HUES64 (cell line): ENCODE results near the gene ASXL2.
"Not testable (repeated sequence)": the region's sequence is repeated elsewhere in the genome, so short reads cannot be mapped to it uniquely, and the experiment has no call there.

ENCODE experiments used
- H3K27ac ChIP-seq: 2 replicates; pipeline ENCODE4 v1.7.0; 2013; ENCODE audit warnings: low read depth, low read length, inconsistent platforms
- H3K27me3 ChIP-seq: 2 replicates; pipeline ENCODE4 v1.6.1; 2013; ENCODE audit warnings: mild to moderate bottlenecking, low read length; ENCODE audit not compliant: insufficient read depth
- H3K36me3 ChIP-seq: 2 replicates; pipeline ENCODE4 v1.6.1; 2013; ENCODE audit warnings: mild to moderate bottlenecking, low read length; ENCODE audit not compliant: insufficient read depth
- H3K4me1 ChIP-seq: 2 replicates; pipeline ENCODE4 v1.6.1; 2013; ENCODE audit warnings: mild to moderate bottlenecking, low read length, moderate library complexity; ENCODE audit not compliant: insufficient read depth
- H3K4me3 ChIP-seq: 2 replicates; pipeline ENCODE4 v1.5.1; 2013; ENCODE audit warnings: mild to moderate bottlenecking, low read length, moderate library complexity
- H3K9ac ChIP-seq: 2 replicates; pipeline ENCODE4 v1.6.1; 2013; ENCODE audit warnings: mild to moderate bottlenecking, low read depth, low read length
- H3K9me3 ChIP-seq: 2 replicates; pipeline ENCODE4 v1.6.1; 2013; ENCODE audit warnings: low read depth, low read length; ENCODE audit not compliant: insufficient read depth
- WGBS: fragments of 150-250, 120-280 bp; methylation state at CpG from one replicate; pipeline ENCODE4 v1.1.7; 2013; ENCODE audit warnings: missing lambda C conversion rate; 5-methylcytosine and 5-hydroxymethylcytosine counted together

Gene ASXL2

DNA sequence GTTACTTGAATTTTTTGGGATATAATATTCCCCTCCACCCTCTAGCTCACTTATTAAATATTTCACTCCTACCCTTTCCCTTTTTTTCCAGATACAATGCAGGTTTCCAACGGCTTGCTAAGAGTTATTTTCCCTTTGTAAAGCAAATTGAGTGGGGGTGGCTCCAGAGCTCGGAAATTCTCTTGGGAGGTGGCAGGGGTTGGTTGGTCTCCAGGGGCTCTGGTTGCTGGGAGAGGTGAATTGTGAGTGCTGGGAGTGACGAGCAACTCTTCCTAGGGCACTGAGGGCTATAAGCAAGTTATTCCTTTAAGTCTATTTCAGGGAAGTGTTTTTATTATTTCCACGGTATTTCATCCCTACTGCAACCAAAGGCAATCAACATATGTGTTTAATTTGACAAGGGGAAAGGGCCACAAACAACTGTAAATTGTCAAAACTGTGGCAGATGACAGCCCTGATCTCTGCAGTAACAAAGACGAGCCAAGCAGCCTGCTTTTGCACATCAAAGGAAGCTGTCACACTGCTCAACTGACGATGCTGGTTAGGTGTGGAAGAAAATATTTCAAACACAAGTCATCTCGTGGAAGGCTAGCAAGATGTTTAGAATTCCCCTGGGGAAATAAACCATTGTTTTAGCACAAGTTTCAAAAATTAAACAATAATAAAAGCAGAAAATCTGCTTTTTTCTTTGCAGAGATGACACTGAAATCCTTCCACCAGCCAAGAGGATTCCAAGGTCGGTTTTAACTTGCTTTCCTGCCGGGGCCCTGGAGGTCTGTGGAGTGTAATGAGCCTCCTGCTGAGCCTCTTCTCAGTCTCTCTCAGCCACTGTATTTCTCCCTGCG lies 34.8 kb upstream of the ASXL2 start:
- Histone ChIP-seq H3K27ac (peak overlapping the region; percentile 85; the same call in 1 of the 2 replicates), H3K4me1 (peaks cover 17% of the 10 kb centered on the region), H3K27me3 (no peaks in the 10 kb centered on the region), H3K36me3 (no peaks in the 10 kb centered on the region), H3K9ac (peak overlapping the region; percentile 37; the same call in 1 of the 2 replicates), H3K9me3 (no peaks in the 10 kb centered on the region), H3K4me3 (peak overlapping the region; percentile 41)
- 2% methylated on average over 8 of the region's 10 CpGs for WGBS

- H3K27me3 ChIP-seq, H3K4me3 ChIP-seq, H3K36me3 ChIP-seq, H3K9me3 ChIP-seq, H3K9ac ChIP-seq, H3K27ac ChIP-seq: not testable (repeated sequence)
- peaks cover 17% of the 10 kb centered on the region for H3K4me1 ChIP-seq
- WGBS, result 86% methylated on average over 1 of the region's 5 CpGs
Observed at GRCh38 chr2:25909574-25909973, 31.3 kb upstream of the ASXL2 start.

DNA sequence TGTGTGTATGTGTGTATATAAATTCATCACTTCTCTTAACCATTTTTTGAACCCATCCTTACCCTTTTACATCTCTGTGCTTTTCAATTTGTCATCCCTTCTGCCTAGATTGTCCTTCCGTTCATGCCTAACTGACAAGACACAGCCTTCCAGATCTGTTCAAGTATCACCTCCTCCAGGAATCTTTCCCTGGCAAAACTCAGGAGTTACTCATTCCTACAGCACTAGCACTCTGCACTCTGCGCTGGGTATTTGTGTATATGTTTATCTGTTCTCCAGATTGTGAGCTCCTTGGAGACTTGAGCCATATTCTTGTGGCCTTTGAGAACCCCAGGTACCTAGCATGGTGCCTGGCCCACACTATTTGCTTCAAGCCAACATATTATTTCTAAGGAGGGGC lies 26.8 kb upstream of the ASXL2 start:
- H3K36me3 ChIP-seq, result no peaks in the 10 kb centered on the region
- no peak overlapping the region for H3K4me3 ChIP-seq
- H3K4me1 ChIP-seq, result no peaks in the 10 kb centered on the region
- H3K9me3 ChIP-seq, result no peaks in the 10 kb centered on the region
- H3K9ac ChIP-seq, result no peak overlapping the region
- no peaks in the 10 kb centered on the region for H3K27me3 ChIP-seq
- H3K27ac ChIP-seq, result no peak overlapping the region
- WGBS, result 90% methylated on average over 1 of the region's 2 CpGs

- H3K36me3 ChIP-seq, result no peaks in the 10 kb centered on the region
- no peak overlapping the region for H3K9ac ChIP-seq
- H3K4me1 ChIP-seq, result no peaks in the 10 kb centered on the region
- no peak overlapping the region for H3K4me3 ChIP-seq
- H3K9me3 ChIP-seq, result no peaks in the 10 kb centered on the region
- 90% methylated on average over 5 of the region's 5 CpGs for WGBS
- H3K27ac ChIP-seq, result no peak overlapping the region
- no peaks in the 10 kb centered on the region for H3K27me3 ChIP-seq
Observed at GRCh38 chr2:25903216-25903776, 25.0 kb upstream of the ASXL2 start.

GRCh38 chr2:25899404-25899970 lies 21.2 kb upstream of the ASXL2 start:
- Histone ChIP-seq H3K9me3 (no peaks in the 10 kb centered on the region), H3K36me3 (no peaks in the 10 kb centered on the region), H3K4me3 (no peak overlapping the region), H3K27me3 (no peaks in the 10 kb centered on the region), H3K9ac (no peak overlapping the region), H3K27ac (no peak overlapping the region), H3K4me1 (peaks cover 5% of the 10 kb centered on the region; the same call in 1 of the 2 replicates)
- WGBS, result 91% methylated on average over 11 of the region's 11 CpGs

DNA sequence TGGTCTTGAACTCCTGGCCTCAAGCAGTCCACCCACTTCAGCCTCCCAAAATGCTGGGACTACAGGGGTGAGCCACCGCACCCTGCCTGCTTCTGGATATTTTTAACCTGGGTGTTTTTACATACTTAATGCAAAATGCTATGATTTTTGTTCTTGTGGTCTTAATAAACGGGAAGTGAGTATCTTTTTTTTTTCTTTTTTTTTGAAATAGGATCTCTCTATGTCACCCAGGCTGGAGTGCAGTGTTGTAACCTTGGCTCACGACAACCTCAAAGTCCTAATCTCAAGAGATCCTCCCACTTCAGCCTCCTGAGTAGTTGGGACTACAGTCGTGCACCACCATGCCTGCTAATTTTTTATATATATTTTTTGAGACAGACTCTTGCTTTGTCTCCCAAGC lies 19.2 kb upstream of the ASXL2 start:
- peaks cover 5% of the 10 kb centered on the region; the same call in 1 of the 2 replicates for H3K4me1 ChIP-seq
- 100% methylated on average over 2 of the region's 4 CpGs for WGBS
- no peaks in the 10 kb centered on the region for H3K27me3 ChIP-seq
- H3K36me3 ChIP-seq, result no peaks in the 10 kb centered on the region
- H3K9ac ChIP-seq, result no peak overlapping the region
- no peak overlapping the region for H3K27ac ChIP-seq
- H3K9me3 ChIP-seq, result no peaks in the 10 kb centered on the region
- no peak overlapping the region for H3K4me3 ChIP-seq

DNA sequence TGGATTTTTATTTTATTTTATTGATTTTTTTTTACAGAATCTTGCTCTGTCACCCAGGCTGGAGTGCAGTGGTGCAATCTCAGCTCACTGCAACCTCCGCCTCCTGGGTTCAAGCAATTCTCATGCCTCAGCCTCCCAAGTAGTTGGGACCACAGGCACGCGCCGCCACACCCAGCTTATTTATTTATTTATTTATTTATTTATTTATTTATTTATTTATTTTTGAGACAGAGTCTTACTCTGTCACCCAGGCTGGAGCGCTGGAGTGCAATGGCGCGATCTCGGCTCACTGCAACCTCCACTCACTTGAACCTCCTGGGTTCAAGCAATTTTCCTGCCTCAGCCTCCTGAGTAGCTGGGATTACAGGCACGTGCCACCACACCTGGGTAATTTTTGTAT lies 18.0 kb upstream of the ASXL2 start:
- not testable (repeated sequence) for H3K27me3 ChIP-seq, H3K9ac ChIP-seq, H3K27ac ChIP-seq, H3K4me3 ChIP-seq, H3K4me1 ChIP-seq, H3K9me3 ChIP-seq, H3K36me3 ChIP-seq
- whole genome bisulfite sequencing, result 80% methylated on average over 6 of the region's 9 CpGs

GRCh38 chr2:25895610-25896009 lies 17.3 kb upstream of the ASXL2 start:
- no peak overlapping the region for H3K4me3 ChIP-seq
- no peaks in the 10 kb centered on the region for H3K36me3 ChIP-seq
- H3K9me3 ChIP-seq, result no peaks in the 10 kb centered on the region
- H3K27ac ChIP-seq, result no peak overlapping the region
- peaks cover 5% of the 10 kb centered on the region; the same call in 1 of the 2 replicates for H3K4me1 ChIP-seq
- no peaks in the 10 kb centered on the region for H3K27me3 ChIP-seq
- H3K9ac ChIP-seq, result no peak overlapping the region

GRCh38 chr2:25895018-25895417 lies 16.7 kb upstream of the ASXL2 start:
- Histone ChIP-seq H3K4me1 (peaks cover 5% of the 10 kb centered on the region; the same call in 1 of the 2 replicates), H3K36me3 (no peaks in the 10 kb centered on the region), H3K27ac (no peak overlapping the region), H3K9me3 (no peaks in the 10 kb centered on the region), H3K27me3 (no peaks in the 10 kb centered on the region), H3K9ac (no peak overlapping the region), H3K4me3 (no peak overlapping the region)
- WGBS, result 90% methylated on average over 7 of the region's 7 CpGs

DNA sequence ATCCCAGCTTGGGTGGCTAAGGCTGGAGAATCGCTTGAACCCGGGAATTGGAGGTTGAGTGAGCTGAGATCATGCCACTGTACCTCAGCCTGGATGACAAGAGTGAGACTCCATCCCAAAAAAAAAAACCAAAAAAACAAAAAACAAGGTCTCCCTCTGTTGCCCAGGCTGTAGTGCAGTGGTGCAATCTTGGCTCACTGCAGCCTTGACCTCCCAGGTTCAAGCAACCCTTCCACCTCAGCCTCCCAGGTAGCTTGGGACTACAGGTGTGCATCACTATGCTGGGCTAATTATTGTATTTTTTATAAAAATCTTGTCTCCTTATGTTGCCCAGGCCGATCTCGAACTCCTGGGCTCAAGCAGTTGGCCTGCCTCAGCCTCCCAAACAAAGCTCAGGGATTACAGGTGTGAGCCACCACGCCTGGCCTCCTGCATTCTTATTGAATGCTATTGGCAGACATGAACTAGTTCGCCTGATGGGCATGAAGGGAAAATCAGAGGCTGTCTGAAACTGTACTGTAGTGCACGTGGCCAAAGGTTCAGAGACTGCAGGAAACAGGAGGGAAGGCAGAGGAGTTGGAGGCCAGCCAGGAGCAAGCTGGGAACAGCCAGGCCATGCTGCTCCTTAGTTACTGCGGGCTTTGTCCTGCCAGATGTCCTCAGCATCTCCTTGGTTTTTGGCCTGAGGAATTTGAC lies 16.0 kb upstream of the ASXL2 start:
- WGBS, result 92% methylated on average over 8 of the region's 8 CpGs
- H3K9ac ChIP-seq, result no peak overlapping the region

GRCh38 chr2:25891672-25892071 lies 13.4 kb upstream of the ASXL2 start:
- no peak overlapping the region for H3K27ac ChIP-seq
- no peaks in the 10 kb centered on the region for H3K36me3 ChIP-seq
- no peaks in the 10 kb centered on the region for H3K27me3 ChIP-seq
- H3K4me1 ChIP-seq, result peaks cover 5% of the 10 kb centered on the region; the same call in 1 of the 2 replicates
- H3K9me3 ChIP-seq, result no peaks in the 10 kb centered on the region
- H3K4me3 ChIP-seq, result no peak overlapping the region
- 95% methylated on average over 4 of the region's 5 CpGs for WGBS
- H3K9ac ChIP-seq, result no peak overlapping the region

More for the DNA sequence above, 16.0 kb upstream of the ASXL2 start:
- H3K27ac ChIP-seq, result no peak overlapping the region
- H3K4me1 ChIP-seq, result peaks cover 5% of the 10 kb centered on the region; the same call in 1 of the 2 replicates
- H3K4me3 ChIP-seq, result no peak overlapping the region
- no peaks in the 10 kb centered on the region for H3K27me3 ChIP-seq
- H3K9me3 ChIP-seq, result no peaks in the 10 kb centered on the region
- H3K36me3 ChIP-seq, result no peaks in the 10 kb centered on the region
